Left ventricle myocardium inferior (tissue), 1 donor: ENCODE data around the gene SEPHS1. TPM values are rescaled to one million over a fixed set of nuclear protein-coding genes. Genes with fewer than 3 reads are reported as not detected.

Experiments
- DNase-seq: peaks from one replicate; pipeline ENCODE4 v3.0.0-alpha.2; 2020
- H3K27ac ChIP-seq: fragments of 200-600 bp; replicated peaks from 2 replicates; pipeline ENCODE4 v1.8.0; 2021
- H3K27me3 ChIP-seq: fragments of 200-600 bp; 2 replicates; pipeline ENCODE4 v1.8.0; 2021; ENCODE audit warnings: low read depth
- H3K36me3 ChIP-seq: fragments of 200-600 bp; 2 replicates; pipeline ENCODE4 v1.8.0; 2021
- H3K4me1 ChIP-seq: fragments of 200-600 bp; 2 replicates; pipeline ENCODE4 v1.8.0; 2021
- H3K4me3 ChIP-seq: fragments of 200-600 bp; 2 replicates; pipeline ENCODE4 v1.8.0; 2021; ENCODE audit warnings: mild to moderate bottlenecking, moderate library complexity
- H3K9me3 ChIP-seq: fragments of 200-600 bp; replicated peaks from 2 replicates; pipeline ENCODE4 v1.8.0; 2021
- CTCF ChIP-seq: fragments of 200-600 bp; IDR thresholded peaks from 2 replicates; pipeline ENCODE4 v1.8.0; 2021; ENCODE audit warnings: antibody characterized with exemption, mild to moderate bottlenecking, borderline replicate concordance
- intact Hi-C: fragments of 100-400 bp; cut with micrococcal nuclease; formaldehyde crosslinking; loops from one replicate; pipeline ENCODE4 v1.11.0; 2022
- total RNA-seq: library from RNA; stranded (reverse); fragmentation: NEBNext Ultra II Directional; extraction: Animal tissue kit (Norgen Biotek cat#: 25700); gene quantifications from one replicate; pipeline ENCODE4 v1.2.1, GENCODE V29; 2021
- donor health status: DM: no; HTN: yes; CAD: no; lungs with severe emphysema.

SEPHS1 gene
- total RNA-seq, 1 donor from 2014 or later = 26.0 TPM

GRCh38 chr10:13349463-13350274 lies 1.6 kb upstream of the SEPHS1 start:
- DNase-seq = peak; percentile 38
- H3K27ac ChIP-seq = peak overlapping the region; percentile 98
- no peaks in the 10 kb centered on the region for H3K9me3 ChIP-seq
- intact Hi-C loops = no loop called here
- peaks cover 37% of the 10 kb centered on the region for H3K27me3 ChIP-seq
- H3K4me1 ChIP-seq = peaks cover 49% of the 10 kb centered on the region
- TF ChIP-seq CTCF = no peak
- peak overlapping the region; percentile 74 for H3K4me3 ChIP-seq
- no peaks in the 10 kb centered on the region for H3K36me3 ChIP-seq

GRCh38 chr10:13347500-13348156 lies 465 bp downstream of the SEPHS1 start:
- Histone ChIP-seq H3K4me1 (peaks cover 55% of the 10 kb centered on the region), H3K27me3 (peaks cover 17% of the 10 kb centered on the region), H3K36me3 (no peaks in the 10 kb centered on the region), H3K27ac (peak overlapping the region; percentile 98), H3K4me3 (peak overlapping the region; percentile 74), H3K9me3 (no peaks in the 10 kb centered on the region)
- intact Hi-C loops = no loop called here
- no peak for TF ChIP-seq CTCF
- DNase-seq = peak; percentile 86

GRCh38 chr10:13347043-13347499 lies 1.0 kb downstream of the SEPHS1 start:
- Histone ChIP-seq H3K27me3 (peaks cover 11% of the 10 kb centered on the region), H3K4me3 (peak overlapping the region; percentile 74), H3K4me1 (peaks cover 56% of the 10 kb centered on the region), H3K27ac (peak overlapping the region; percentile 98), H3K36me3 (no peaks in the 10 kb centered on the region), H3K9me3 (no peaks in the 10 kb centered on the region)
- no peak for DNase-seq
- intact Hi-C loops = no loop called here
- TF ChIP-seq CTCF = no peak

GRCh38 chr10:13346283-13347042 lies 1.6 kb downstream of the SEPHS1 start:
- DNase-seq = no peak
- Histone ChIP-seq H3K36me3 (no peaks in the 10 kb centered on the region), H3K4me3 (peak overlapping the region; percentile 74), H3K9me3 (no peaks in the 10 kb centered on the region), H3K27ac (peak overlapping the region; percentile 98), H3K4me1 (peaks cover 56% of the 10 kb centered on the region), H3K27me3 (peaks cover 5% of the 10 kb centered on the region)
- intact Hi-C loops = no loop called here
- no peak for TF ChIP-seq CTCF

- peaks cover 54% of the 10 kb centered on the region for H3K4me1 ChIP-seq
- peaks cover 3% of the 10 kb centered on the region for H3K36me3 ChIP-seq
- peak overlapping the region; percentile 34 for H3K4me3 ChIP-seq
- H3K9me3 ChIP-seq = no peaks in the 10 kb centered on the region
- H3K27me3 ChIP-seq = no peaks in the 10 kb centered on the region
- TF ChIP-seq CTCF = no peak
- DNase-seq = no peak
- peak overlapping the region; percentile 68 for H3K27ac ChIP-seq
- intact Hi-C loops = no loop called here
These were observed 7.3 kb downstream of the SEPHS1 start for GRCh38 chr10:13340626-13341376.
